HG03064 (cell line): ENCODE measurements around the gene ADRB1.
A peak's percentile ranks its signal among the peaks of the same experiment; 100 is the strongest.

Experiments
- ATAC-seq: cut with Tn5 transposase; IDR thresholded peaks from one replicate; pipeline ENCODE4 v1.9.1; 2021; ENCODE audit warnings: low read depth; ENCODE audit not compliant: unreplicated experiment

The ADRB1 gene

DNA sequence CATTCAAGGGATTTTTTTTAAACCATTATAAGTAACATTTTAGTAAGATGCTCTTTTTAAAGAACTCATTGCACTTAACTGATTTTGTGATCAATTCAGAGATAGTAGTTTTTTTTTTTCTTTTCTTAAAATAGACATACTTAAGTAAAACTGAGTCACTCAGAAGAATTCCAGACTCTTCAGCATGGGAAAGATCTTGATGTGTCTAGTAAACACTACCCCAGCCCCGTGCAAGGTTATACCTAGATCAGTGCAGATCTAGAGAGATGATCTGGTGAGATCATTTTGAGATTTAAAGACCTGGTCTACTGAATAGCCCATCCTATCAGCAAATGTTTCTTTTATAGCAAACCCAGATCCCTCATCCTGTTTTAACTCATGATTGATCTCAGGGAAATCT lies 8.6 kb downstream of the ADRB1 start:
- no peak for ATAC-seq

GRCh38 chr10:114053946-114054345 lies 10.3 kb downstream of the ADRB1 start:
- ATAC-seq, result no peak

GRCh38 chr10:114057855-114058254 lies 14.2 kb downstream of the ADRB1 start:
- ATAC-seq, result no peak

DNA sequence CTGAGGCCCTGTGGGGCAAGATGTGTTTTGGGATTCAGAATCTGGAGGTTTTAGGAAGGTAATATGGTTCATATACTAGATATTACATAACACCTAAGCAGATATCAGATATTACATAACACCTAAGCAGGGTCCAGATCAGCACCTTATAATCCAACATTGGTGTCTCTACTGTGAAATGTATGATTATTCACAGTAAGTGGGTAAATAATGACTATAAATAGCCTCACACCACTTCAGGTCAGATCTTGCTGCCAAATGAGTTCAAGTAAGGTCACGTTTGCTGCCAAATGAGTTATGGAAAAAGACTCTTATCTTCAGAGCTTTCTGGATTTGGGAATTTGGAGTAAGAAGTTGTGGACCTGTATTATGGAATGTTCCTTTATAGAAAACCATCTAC lies 14.6 kb downstream of the ADRB1 start:
- no peak for ATAC-seq

DNA sequence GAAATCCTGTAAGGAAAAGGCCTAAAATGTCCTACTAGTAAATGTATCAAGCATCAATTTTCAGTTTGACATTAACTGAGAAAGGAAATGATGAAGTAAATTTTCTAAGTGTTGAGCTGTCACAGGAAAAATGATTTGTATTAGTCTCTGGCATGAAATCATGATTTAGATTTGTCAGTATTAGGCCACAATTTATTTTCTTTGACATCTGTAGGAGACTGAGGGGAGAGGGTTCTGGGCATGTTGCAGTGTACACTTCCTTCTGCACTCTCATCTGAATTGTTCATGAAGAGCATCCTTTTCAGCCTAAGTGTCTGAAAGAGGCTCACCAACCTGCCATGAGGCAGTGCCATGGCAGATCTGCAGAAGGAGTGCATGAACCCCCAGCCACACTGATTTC lies 15.9 kb downstream of the ADRB1 start:
- ATAC-seq, result no peak

- no peak for ATAC-seq
These were observed 16.8 kb downstream of the ADRB1 start for GRCh38 chr10:114060456-114060855.

DNA sequence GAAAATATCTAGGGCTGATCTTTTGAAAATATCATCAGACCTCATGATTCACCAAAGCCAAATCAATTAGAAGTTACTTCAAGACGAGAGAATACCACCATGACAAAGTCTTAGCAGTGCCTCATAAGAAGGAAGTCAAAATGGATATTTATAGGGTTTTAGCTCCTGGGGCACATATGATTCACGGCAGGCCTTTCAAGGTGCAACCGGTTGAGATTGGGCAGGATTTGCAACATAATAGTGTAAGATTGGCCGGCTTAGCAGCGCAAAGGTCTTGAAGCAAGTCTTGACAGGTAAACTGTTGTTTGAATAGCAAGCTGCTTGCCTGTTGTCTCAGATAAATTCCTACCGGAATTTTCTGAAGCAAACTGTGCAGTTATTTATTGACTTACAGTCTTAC lies 17.5 kb downstream of the ADRB1 start:
- no peak for ATAC-seq

DNA sequence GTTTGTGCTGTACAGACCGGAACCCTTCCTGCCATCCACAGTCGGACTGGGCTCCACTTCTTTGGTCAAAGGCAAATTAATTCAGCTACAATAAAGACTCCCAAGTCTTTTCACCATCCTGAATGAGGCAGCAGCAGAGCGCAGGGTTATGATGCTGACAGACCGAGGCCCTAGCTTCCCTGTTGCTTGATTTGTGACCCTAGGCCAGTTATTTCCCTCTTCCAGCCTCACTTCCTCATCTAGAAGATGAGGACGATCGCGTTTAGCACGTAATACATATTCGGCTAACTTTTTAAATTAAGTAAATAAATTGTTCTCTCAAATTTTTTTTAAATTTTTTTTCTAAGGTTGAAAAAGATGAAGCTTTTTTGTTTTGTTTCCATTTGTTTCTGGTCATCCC lies 18.1 kb downstream of the ADRB1 start:
- no peak for ATAC-seq

- no peak for ATAC-seq
These were observed 20.7 kb downstream of the ADRB1 start for GRCh38 chr10:114064151-114065048.

DNA sequence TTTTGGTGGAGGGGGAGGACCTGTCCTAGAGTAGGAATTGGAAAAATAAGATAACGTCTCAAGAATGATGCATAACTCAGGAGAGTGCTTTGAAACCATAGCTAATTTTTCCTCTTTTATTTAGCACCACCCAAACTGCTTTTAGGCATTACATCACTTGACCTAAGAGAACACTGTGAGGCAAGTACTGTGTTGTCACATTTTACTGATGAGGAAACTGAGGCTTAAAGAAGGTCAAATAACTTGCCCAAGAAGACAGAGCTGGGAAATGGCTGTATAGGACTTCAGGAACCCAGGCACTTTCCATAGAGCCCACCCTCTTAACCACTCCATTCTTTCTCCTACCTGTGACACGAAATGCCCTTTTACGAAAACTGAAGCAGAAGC lies 21.4 kb downstream of the ADRB1 start:
- ATAC-seq, result no peak

- ATAC-seq, result no peak
These were observed 24.5 kb downstream of the ADRB1 start for GRCh38 chr10:114068054-114068707.

- ATAC-seq, result no peak
These were observed 27.0 kb downstream of the ADRB1 start for GRCh38 chr10:114070710-114071109.

GRCh38 chr10:114071178-114071577 lies 27.5 kb downstream of the ADRB1 start:
- ATAC-seq, result no peak

DNA sequence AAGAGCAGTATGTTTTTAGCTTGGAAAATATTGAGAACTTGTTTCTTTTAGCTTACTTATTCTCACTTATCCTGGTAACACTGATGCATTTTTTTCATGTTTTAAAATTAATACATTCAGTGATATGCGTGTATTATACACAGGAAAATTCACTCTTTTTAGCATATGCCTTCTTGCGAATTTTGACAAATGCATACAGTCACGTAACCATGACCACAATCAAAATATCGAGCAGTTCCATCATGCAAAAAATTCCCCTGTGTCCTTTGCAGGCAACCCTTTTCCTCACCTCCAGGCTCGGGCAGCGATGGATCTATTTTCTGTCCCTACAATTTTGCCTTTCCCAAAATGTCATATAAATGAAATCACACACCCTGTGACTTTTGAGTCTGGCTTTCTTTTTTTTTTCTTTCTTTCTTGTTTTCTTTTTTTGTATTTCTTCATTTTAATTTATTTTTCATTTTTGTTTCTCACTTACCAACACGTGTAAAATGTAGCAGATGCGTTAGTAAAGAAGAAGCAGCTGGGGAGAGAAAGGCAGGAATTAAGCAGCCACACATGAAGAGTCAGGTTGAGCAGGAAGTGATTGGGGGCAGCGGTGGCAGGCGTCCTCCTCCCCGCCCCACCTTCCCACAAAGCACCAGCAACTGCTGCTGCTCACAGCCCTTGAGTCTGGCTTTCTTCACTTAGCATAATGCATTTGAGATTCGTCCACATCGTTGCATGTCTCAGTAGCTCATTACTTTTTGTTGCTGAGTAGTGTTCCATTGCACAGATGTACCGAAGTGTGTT lies 29.9 kb downstream of the ADRB1 start:
- peak; percentile 68 for ATAC-seq

DNA sequence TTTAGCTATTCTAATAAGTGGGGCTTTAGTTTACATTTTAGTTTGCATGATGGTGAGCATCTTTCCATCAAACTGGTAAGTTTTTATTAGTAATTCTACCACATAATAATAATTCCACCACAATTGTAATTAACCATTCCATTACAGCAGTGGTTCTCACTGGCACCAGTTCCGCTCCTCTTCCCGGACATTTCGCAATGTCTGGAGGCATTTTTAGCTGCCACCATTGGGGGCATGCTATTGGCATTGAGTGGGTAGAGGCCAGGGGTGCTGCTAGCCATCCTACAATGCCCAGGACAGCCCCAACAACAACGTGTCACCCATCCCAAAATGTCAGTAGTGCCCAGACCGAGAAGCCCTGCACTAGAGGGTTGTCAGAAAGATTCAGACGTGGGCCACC lies 31.4 kb downstream of the ADRB1 start:
- no peak for ATAC-seq

- no peak for ATAC-seq
These were observed 33.7 kb downstream of the ADRB1 start for GRCh38 chr10:114077347-114077746.

DNA sequence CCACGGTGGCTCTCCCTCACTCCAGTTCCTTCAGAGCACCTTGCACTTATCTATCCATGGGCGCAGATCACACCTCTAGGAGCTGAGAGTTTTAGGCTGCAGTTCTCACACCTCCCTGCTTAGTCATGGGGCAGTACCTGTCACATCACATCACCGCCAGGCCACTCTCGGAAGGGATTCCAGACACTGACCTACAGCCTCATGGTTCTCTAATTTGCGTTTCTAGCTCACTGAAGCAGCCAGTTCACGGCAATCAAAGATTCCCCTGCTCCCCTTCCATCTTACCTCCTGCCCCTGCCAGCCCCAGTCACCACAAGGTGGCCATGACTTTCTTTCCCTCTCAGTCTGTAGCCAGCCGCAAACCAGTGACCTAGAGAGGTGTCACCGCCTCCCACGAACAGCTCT lies 34.2 kb downstream of the ADRB1 start:
- no peak for ATAC-seq

GRCh38 chr10:114078346-114078745 lies 34.7 kb downstream of the ADRB1 start:
- ATAC-seq, result no peak

- no peak for ATAC-seq
These were observed 35.8 kb downstream of the ADRB1 start for GRCh38 chr10:114079421-114079820.

DNA sequence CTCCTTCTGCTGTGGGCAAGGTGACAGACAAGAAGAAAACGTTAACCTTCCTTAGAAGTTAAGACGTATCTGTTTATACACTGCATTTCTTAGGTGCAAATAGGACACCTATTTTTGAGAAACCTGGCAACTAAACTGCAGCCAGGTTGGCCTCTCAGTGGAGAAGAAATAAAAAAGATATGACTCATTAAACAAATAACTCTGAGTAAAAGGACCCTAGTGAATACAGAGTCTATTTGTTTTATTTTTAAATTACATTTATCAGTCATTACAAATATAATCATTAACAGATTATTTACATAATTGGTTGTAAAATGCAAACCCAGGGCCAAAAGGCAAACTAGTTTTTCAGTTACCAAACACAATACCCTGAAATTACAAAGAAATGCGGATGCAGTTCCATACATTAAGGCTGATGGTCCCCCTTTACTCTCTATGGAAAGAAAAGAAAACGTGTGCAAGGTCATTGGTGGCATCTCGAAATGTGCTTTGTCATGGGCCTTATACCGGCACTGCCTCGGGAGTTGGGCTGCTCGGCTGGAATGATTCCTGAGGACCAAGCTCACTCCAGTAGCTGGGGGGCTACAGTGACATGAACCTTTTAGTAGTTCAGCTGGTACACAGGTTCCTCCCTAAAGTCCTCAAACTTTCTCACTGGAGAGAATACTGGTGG lies 38.4 kb downstream of the ADRB1 start:
- ATAC-seq, result no peak

- no peak for ATAC-seq
These were observed 39.4 kb downstream of the ADRB1 start for GRCh38 chr10:114083040-114083439.
